OCI-LY3 (cell line): Measurements from ENCODE around the gene ATP11C.
"Not testable (repeated sequence)": the region's sequence is repeated elsewhere in the genome, so short reads cannot be mapped to it uniquely, and the experiment has no call there.

ENCODE experiments used
- H2AFZ ChIP-seq: fragments of 200-600, 300-600 bp; shearing (Covaris generic); 2 replicates; pipeline ENCODE4 v1.6.0; 2014; ENCODE audit warnings: antibody characterized with exemption, low read depth, low read length
- H3K27ac ChIP-seq: fragments of 200-600, 300-600 bp; sonication (generic); 2 replicates; pipeline ENCODE4 v1.5.1; 2014; ENCODE audit warnings: mild to moderate bottlenecking, low read length, moderate library complexity, mixed read lengths
- H3K27me3 ChIP-seq: fragments of 200-600, 300-600 bp; sonication (generic); 2 replicates; pipeline ENCODE4 v1.6.1; 2014; ENCODE audit warnings: low read depth, low read length, mixed read lengths
- H3K36me3 ChIP-seq: fragments of 200-600, 300-600 bp; sonication (generic); replicated peaks from 2 replicates; pipeline ENCODE3; 2014; ENCODE audit warnings: low read depth, low read length, mixed read lengths
- H3K4me1 ChIP-seq: fragments of 300-600, 200-600 bp; sonication (generic); 2 replicates; pipeline ENCODE4 v1.6.1; 2014; ENCODE audit warnings: low read length, mixed read lengths
- H3K4me2 ChIP-seq: fragments of 200-600, 300-600 bp; sonication (generic); 2 replicates; pipeline ENCODE4 v1.6.1; 2014; ENCODE audit warnings: low read length, mixed read lengths
- H3K4me3 ChIP-seq: fragments of 300-600, 200-600 bp; sonication (generic); 2 replicates; pipeline ENCODE4 v1.5.1; 2014; ENCODE audit warnings: antibody characterized with exemption, mild to moderate bottlenecking, low read length, moderate library complexity
- H3K79me2 ChIP-seq: fragments of 300-600, 200-600 bp; shearing (Covaris generic); 2 replicates; pipeline ENCODE4 v1.6.1; 2014; ENCODE audit warnings: mild to moderate bottlenecking, low read length, mixed read lengths
- H3K9ac ChIP-seq: fragments of 300-600, 200-600 bp; shearing (Covaris generic); 2 replicates; pipeline ENCODE4 v1.6.0; 2014; ENCODE audit warnings: mild to moderate bottlenecking, low read length, moderate library complexity
- H3K9me3 ChIP-seq: fragments of 200-600, 300-600 bp; shearing (Covaris generic); 2 replicates; pipeline ENCODE4 v1.6.1; 2014; ENCODE audit warnings: low read length, mixed read lengths; ENCODE audit not compliant: insufficient read depth
- H4K20me1 ChIP-seq: fragments of 200-600, 300-600 bp; sonication (generic); 2 replicates; pipeline ENCODE4 v1.6.1; 2016; ENCODE audit warnings: low read length, mixed read lengths; ENCODE audit not compliant: insufficient read depth
- CTCF ChIP-seq: fragments of 200-600, 300-600 bp; sonication (generic); IDR thresholded peaks from 2 replicates; pipeline ENCODE4 v1.5.1; 2014; ENCODE audit warnings: antibody characterized with exemption, low read length, low read depth
- EZH2phosphoT487 ChIP-seq: fragments of 200-600 bp; shearing (Covaris generic); IDR thresholded peaks from 2 replicates; pipeline ENCODE4 v1.6.1; 2018; ENCODE audit warnings: antibody characterized with exemption, mixed run types, low read depth

Gene ATP11C

DNA sequence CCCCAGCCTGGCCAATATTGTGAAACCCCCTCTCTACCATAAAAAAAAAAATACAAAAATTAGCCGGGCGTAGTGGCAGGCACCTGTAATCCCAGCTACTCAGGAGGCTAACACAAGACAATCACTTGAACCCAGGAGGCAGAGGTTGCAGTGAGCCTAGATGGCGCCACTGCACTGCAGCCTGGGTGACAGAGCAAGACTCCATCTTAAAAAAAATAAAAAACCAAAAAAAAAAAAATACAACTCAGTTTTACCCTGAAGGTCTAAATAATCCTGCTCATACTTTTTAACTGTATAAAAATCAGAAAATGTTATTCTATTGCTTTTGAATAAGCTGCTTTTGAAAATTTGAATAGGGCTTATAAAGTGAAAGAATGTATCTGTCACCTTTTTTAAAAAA is 33.3 kb upstream of the ATP11C start:
- TF ChIP-seq CTCF: peak; percentile 33; the same call in 1 of the 2 replicates
- H2AFZ ChIP-seq, H3K79me2 ChIP-seq, H3K4me2 ChIP-seq, H4K20me1 ChIP-seq, H3K4me3 ChIP-seq, H3K4me1 ChIP-seq, H3K27me3 ChIP-seq, H3K9ac ChIP-seq, H3K36me3 ChIP-seq, H3K9me3 ChIP-seq, H3K27ac ChIP-seq: not testable (repeated sequence)

DNA sequence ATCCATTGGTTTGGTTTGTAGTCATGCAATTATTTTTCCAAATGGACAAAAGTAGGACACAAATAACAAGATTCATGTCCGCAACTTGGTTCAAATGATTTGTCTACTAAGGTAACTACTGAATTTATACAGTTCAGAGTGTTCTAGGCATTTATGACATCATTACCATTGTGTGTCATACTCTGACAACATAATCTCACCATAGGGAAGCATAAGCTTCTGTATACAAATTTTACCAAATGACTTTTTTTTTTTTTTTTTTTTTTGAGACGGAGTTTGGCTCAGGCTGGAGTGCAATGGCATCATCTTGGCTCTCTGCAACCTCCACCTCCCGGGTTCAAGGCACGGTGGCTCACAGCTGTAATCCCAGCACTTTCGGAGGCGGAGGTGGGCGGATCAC is 32.6 kb upstream of the ATP11C start, which contains the start of gene CXorf66:
CXorf66 (minus strand) TSS at position 101 of the 400 bp plus-strand sequence; CDS start at position 76, 25 bp downstream.
- no peaks in the 10 kb centered on the region for H4K20me1 ChIP-seq
- H3K27me3 ChIP-seq: no peaks in the 10 kb centered on the region
- no peaks in the 10 kb centered on the region for H3K36me3 ChIP-seq
- H3K79me2 ChIP-seq: no peaks in the 10 kb centered on the region
- no peak within 1 kb of the TSS for H3K4me3 ChIP-seq
- H3K4me2 ChIP-seq: no peak within 1 kb of the TSS
- TF ChIP-seq CTCF (no peak), EZH2phosphoT487 (no peak)
- no peak within 1 kb of the TSS for H3K27ac ChIP-seq
- H3K4me1 ChIP-seq: no peaks in the 10 kb centered on the region
- H2AFZ ChIP-seq: no peak within 1 kb of the TSS
- no peak within 1 kb of the TSS for H3K9ac ChIP-seq
- H3K9me3 ChIP-seq: no peaks in the 10 kb centered on the region

DNA sequence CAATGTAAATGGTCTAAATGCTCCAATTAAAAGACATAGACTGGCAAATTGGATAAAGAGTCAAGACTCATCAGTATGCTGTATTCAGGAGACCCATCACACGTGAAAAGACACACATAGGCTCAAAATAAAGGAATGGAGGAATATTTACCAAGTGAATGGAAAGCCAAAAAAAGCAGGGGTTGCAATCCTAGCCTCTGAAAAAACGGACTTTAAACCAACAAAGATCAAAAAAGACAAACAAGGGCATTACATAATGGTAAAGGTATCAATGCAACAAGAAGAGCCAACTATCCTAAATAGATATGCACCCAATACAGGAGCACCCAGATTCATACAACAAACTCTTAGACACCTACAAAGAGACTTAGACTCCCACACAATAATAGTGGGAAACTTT is 28.2 kb upstream of the ATP11C start:
- not testable (repeated sequence) for H2AFZ ChIP-seq, H3K4me1 ChIP-seq, H3K27me3 ChIP-seq, H3K79me2 ChIP-seq, H3K9ac ChIP-seq, H3K9me3 ChIP-seq, H3K4me3 ChIP-seq, H4K20me1 ChIP-seq, H3K4me2 ChIP-seq, H3K27ac ChIP-seq, H3K36me3 ChIP-seq

DNA sequence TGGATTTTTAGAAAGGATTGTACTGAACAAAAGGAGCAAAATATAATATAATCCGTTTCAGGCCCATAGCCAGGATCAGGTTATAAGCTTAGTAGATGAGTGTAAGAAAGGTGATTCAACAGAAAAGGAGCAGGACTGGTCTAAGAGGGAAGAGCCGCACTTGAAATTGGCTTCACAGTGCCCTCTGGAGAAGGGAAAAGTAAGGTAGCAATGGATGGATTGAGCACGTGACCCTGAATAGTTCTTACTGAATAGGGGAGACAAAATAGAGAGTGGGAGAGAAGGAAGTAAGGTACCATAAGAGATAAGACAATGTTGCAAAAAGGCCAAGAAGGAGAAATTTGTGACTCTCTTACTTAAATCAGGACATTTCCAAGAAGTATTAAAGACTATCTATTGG is 16.9 kb upstream of the ATP11C start:
- Histone ChIP-seq H3K9ac (no peak overlapping the region), H3K36me3 (no peaks in the 10 kb centered on the region), H3K4me2 (no peak overlapping the region), H3K4me3 (no peak overlapping the region), H3K9me3 (no peaks in the 10 kb centered on the region), H3K79me2 (no peaks in the 10 kb centered on the region), H3K27me3 (no peaks in the 10 kb centered on the region), H2AFZ (no peak overlapping the region), H4K20me1 (no peaks in the 10 kb centered on the region), H3K4me1 (no peaks in the 10 kb centered on the region), H3K27ac (no peak overlapping the region)
- no peak for TF ChIP-seq EZH2phosphoT487
- no peak for TF ChIP-seq CTCF

DNA sequence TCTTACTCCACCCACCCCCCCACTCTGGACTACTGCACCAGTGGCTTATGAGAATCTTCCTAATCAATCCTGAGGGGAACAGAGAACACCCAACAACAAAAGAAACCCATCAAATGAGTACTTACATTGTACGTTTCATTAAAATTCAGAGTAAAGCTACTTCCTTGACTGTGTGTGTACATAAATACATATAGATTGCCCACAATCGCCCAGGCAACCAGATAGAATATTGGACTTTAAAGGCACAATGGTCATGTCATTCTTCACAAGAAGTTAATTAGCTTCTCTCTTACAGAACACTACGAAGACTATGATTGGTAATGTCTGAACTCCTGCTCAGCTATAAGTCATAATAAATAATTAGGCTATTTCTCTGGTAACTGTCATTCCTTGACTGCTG is 12.2 kb upstream of the ATP11C start:
- TF ChIP-seq EZH2phosphoT487 (no peak), CTCF (no peak)
- H3K9me3 ChIP-seq: no peaks in the 10 kb centered on the region
- H3K27me3 ChIP-seq: no peaks in the 10 kb centered on the region
- H2AFZ ChIP-seq: no peak overlapping the region
- H3K4me3 ChIP-seq: no peak overlapping the region
- no peaks in the 10 kb centered on the region for H4K20me1 ChIP-seq
- H3K27ac ChIP-seq: no peak overlapping the region
- no peaks in the 10 kb centered on the region for H3K4me1 ChIP-seq
- no peaks in the 10 kb centered on the region for H3K79me2 ChIP-seq
- no peak overlapping the region for H3K4me2 ChIP-seq
- no peaks in the 10 kb centered on the region for H3K36me3 ChIP-seq
- no peak overlapping the region for H3K9ac ChIP-seq
